ENCODE measurements around the gene RBM5.

The RBM5 gene

DNA sequence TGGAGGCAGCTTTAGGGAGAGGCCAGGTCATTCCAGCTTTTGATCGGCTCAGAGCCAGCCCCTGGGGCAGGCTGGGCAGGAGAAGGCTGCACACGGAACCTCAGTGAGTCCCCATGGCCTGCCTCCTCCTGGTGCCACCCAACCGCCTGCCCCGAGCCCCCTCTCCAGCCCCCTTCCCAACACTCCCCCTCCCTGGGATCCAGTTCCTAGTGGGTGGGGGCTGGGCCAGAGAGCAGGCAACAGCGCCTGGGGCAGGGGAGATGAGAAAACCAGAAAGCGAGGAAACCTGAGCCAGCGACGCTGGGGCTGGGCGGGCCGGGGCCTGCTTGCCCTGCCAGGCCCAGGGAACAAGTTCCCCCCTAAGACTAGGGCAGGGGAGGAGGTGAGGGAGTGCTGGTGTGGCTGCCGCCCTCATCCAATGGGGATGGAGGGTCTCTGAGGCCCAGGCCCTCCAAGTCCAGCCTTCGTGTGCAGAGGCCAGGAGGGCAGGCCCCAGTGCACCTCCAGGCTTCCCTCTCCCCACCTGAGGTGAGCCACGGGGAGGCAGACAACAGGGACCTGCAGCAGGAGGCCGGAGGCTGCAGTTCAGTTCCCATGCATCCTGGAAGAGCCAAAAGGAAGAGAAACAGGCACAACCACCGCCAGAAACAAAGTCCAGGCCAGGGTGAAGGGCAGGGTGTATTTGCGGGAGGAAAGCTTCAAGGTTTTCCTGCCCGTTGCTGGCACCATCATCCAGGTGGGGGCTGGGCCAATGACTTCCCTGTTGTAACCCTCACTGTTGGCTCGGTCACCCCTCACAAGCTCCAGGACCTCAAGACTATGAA lies 62.4 kb downstream of the RBM5 start:
- H3K36me3 ChIP-seq (ENCODE audit: control insufficient read depth in 2 of 2, insufficient read depth in 2 of 2, low read length in 2 of 2): no peaks in the 10 kb centered on the region
- peaks cover 0 to 4% of the 10 kb centered on the region in 2 donors for H3K27me3 ChIP-seq (ENCODE audit: control insufficient read depth in 2 of 2, insufficient read depth in 2 of 2, low read length in 2 of 2)
- H3K4me1 ChIP-seq (ENCODE audit: control insufficient read depth in 2 of 2, insufficient read depth in 2 of 2, low read length in 2 of 2): peaks cover 10 to 15% of the 10 kb centered on the region in 2 donors
- H3K4me3 ChIP-seq (ENCODE audit: low read length in 2 of 2): no peak overlapping the region
- no peak overlapping the region for H3K27ac ChIP-seq (ENCODE audit: low read depth in 2 of 2, low read length in 2 of 2)
- no peaks in the 10 kb centered on the region for H3K9me3 ChIP-seq (ENCODE audit: control insufficient read depth in 2 of 2, low read length in 2 of 2)
- no peak overlapping the region for H3K9ac ChIP-seq (ENCODE audit: low read depth in 1 of 2, low read length in 2 of 2)

DNA sequence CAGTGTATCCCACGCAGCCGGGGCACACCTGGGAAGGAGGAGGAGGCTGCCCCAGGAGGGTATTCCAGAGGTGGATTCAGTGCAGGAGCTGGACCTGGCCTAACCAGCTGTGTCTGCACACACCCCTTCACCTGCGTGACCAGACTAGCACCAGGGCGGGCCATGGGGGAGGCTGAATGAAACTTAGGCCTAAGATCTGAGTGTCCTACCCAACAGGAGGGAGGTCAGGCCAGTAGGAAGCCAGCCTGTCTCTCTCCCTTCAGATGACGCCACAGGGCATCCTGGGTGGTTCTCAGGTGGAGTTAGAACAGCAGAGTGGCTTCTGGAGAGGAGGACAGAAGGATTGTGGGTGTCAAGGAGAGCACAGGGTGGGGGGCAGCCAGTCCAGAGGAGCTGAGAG lies 63.0 kb downstream of the RBM5 start:
- H3K36me3 ChIP-seq (ENCODE audit: control insufficient read depth in 2 of 2, insufficient read depth in 2 of 2, low read length in 2 of 2): no peaks in the 10 kb centered on the region
- H3K9me3 ChIP-seq (ENCODE audit: control insufficient read depth in 2 of 2, low read length in 2 of 2): no peaks in the 10 kb centered on the region
- H3K4me3 ChIP-seq (ENCODE audit: low read length in 2 of 2): no peak overlapping the region
- H3K27ac ChIP-seq (ENCODE audit: low read depth in 2 of 2, low read length in 2 of 2): no peak overlapping the region
- no peak overlapping the region for H3K9ac ChIP-seq (ENCODE audit: low read depth in 1 of 2, low read length in 2 of 2)
- H3K27me3 ChIP-seq (ENCODE audit: control insufficient read depth in 2 of 2, insufficient read depth in 2 of 2, low read length in 2 of 2): peaks cover 0 to 5% of the 10 kb centered on the region in 2 donors
- H3K4me1 ChIP-seq (ENCODE audit: control insufficient read depth in 2 of 2, insufficient read depth in 2 of 2, low read length in 2 of 2): peaks cover 16 to 18% of the 10 kb centered on the region in 2 donors

DNA sequence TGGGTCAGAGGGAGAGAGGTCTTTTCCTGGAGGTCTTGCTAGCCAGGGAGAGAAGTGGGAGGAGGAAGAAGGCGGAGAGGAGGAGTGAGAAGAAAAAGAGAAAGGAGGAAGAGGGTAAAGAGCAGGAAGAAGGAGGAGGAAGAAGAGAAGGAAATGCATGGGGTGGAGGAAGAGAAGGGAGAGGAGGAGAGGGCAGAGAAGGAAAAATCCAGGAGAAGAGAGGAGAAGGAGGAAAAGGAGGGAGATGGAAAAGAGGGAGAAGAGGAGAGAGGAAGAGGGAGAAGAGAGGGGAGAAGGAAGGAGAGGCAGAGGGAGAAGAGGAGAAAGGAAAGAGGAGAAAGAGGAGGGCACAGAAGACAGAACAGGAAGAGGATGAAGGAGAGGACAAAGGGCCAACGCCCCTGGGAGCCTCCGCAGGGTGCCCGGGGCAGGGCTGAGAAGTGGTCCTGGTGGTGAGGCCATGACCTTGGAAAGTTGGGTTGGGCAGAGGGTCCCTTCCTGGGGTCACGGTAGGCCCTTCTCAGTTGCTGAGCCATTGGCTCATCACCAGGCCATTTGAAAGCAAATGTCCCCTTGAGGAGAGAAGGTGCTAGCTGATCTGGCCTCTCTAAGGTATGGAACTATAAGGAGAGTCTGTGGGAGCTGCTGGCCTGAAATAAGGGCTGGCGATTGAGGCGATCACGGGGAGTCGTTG lies 65.2 kb downstream of the RBM5 start:
- peak overlapping the region; percentile 48 for H3K4me3 ChIP-seq (ENCODE audit: low read length in 2 of 2)
- no peak overlapping the region for H3K27ac ChIP-seq (ENCODE audit: low read depth in 2 of 2, low read length in 2 of 2)
- peaks cover 0 to 5% of the 10 kb centered on the region in 2 donors for H3K27me3 ChIP-seq (ENCODE audit: control insufficient read depth in 2 of 2, insufficient read depth in 2 of 2, low read length in 2 of 2)
- no peaks in the 10 kb centered on the region for H3K9me3 ChIP-seq (ENCODE audit: control insufficient read depth in 2 of 2, low read length in 2 of 2)
- H3K9ac ChIP-seq (ENCODE audit: low read depth in 1 of 2, low read length in 2 of 2): peak overlapping the region; percentile 31 to 32
- no peaks in the 10 kb centered on the region for H3K36me3 ChIP-seq (ENCODE audit: control insufficient read depth in 2 of 2, insufficient read depth in 2 of 2, low read length in 2 of 2)
- peaks cover 19 to 21% of the 10 kb centered on the region in 2 donors for H3K4me1 ChIP-seq (ENCODE audit: control insufficient read depth in 2 of 2, insufficient read depth in 2 of 2, low read length in 2 of 2)

DNA sequence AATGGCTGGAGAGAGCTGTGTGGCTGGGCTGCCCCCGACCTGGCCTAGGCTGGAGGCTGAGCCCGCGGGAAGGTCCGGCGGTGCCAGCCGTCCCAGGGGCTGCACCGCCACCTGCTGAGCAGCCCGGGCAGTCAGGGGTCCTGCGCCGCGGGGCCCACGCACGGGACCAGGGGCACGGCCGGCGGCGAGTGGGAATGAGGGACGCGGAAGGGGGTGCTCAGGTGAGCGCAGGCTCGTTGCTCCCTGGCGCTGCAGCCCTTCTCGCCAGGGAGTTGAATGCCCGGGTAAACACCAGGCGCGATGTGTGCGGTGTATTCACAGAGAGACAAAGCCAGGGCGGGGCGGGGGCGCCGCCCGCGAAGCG lies 65.7 kb downstream of the RBM5 start:
- H3K9ac ChIP-seq (ENCODE audit: low read depth in 1 of 2, low read length in 2 of 2): peak overlapping the region; percentile 31 to 32
- no peaks in the 10 kb centered on the region for H3K9me3 ChIP-seq (ENCODE audit: control insufficient read depth in 2 of 2, low read length in 2 of 2)
- H3K27me3 ChIP-seq (ENCODE audit: control insufficient read depth in 2 of 2, insufficient read depth in 2 of 2, low read length in 2 of 2): peaks cover 0 to 5% of the 10 kb centered on the region in 2 donors
- H3K27ac ChIP-seq (ENCODE audit: low read depth in 2 of 2, low read length in 2 of 2): no peak overlapping the region
- H3K36me3 ChIP-seq (ENCODE audit: control insufficient read depth in 2 of 2, insufficient read depth in 2 of 2, low read length in 2 of 2): no peaks in the 10 kb centered on the region
- peak overlapping the region; percentile 48 for H3K4me3 ChIP-seq (ENCODE audit: low read length in 2 of 2)
- H3K4me1 ChIP-seq (ENCODE audit: control insufficient read depth in 2 of 2, insufficient read depth in 2 of 2, low read length in 2 of 2): peaks cover 22 to 24% of the 10 kb centered on the region in 2 donors

DNA sequence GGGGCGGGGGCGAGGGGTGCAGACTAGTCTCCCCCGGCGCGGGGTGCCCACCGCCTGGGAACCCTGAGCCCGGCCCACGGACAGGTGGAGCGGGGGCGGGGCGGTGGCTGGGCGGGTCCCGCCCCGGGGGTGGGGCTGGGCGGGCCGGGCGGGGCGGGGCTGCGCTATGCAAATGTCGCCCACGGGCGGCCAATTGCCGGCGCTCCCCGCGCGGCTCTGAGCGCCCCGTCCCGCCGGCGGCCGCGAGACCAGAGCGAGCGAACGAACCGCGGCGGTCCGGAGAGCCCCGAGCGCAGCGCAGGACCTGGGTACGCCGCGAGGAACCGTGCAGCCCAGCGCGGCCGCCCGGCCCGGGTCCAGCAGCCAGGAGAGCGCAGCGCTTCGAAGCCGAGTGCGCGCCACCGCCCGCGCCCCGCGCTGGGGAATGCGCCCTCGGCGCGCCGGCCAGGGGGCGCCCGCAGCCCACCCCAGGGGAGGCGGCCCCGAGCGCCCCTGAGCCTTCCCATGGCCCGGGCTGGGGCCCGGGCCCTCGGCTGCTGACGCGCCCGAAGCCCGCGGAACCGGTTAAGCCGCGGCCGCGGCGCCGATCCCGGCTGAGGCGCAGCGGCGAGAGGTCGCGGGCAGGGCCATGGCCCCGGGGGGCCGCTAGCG lies 66.2 kb downstream of the RBM5 start, which contains the start of gene SEMA3F:
TSS of gene SEMA3F (plus strand) at position 485 of the 651 bp plus-strand sequence. CDS start 4,299 bp downstream, outside the sequence.
- Histone ChIP-seq H3K4me1 (ENCODE audit: control insufficient read depth in 2 of 2, insufficient read depth in 2 of 2, low read length in 2 of 2) (peaks cover 24 to 26% of the 10 kb centered on the region in 2 donors), H3K9ac (ENCODE audit: low read depth in 1 of 2, low read length in 2 of 2) (peak within 1 kb of the TSS; percentile 73 to 79), H3K9me3 (ENCODE audit: control insufficient read depth in 2 of 2, low read length in 2 of 2) (no peaks in the 10 kb centered on the region)

DNA sequence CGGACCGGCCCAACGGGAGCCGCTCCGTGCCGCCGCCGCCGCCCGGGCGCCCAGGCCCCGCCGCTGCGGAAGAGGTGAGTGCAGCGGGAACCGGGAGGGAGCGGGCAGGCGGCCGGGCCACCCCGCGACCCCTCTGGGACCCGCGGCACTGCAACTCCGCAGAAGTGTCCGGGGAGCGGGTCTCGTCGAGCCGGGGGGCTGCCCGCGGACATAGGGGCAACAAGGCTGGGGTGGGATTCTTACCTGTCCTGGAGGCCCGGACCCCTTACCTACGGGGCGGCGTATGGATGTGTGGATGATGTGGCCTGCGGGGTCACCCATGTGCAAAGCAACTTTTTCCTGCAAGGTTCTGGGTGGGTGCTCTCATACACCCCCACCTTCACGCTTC lies 66.8 kb downstream of the RBM5 start:
- Histone ChIP-seq H3K27me3 (ENCODE audit: control insufficient read depth in 2 of 2, insufficient read depth in 2 of 2, low read length in 2 of 2) (peaks cover 0 to 5% of the 10 kb centered on the region in 2 donors), H3K9ac (ENCODE audit: low read depth in 1 of 2, low read length in 2 of 2) (peak overlapping the region; percentile 73 to 79), H3K27ac (ENCODE audit: low read depth in 2 of 2, low read length in 2 of 2) (peak overlapping the region; percentile 18 to 65), H3K36me3 (ENCODE audit: control insufficient read depth in 2 of 2, insufficient read depth in 2 of 2, low read length in 2 of 2) (no peaks in the 10 kb centered on the region), H3K4me1 (ENCODE audit: control insufficient read depth in 2 of 2, insufficient read depth in 2 of 2, low read length in 2 of 2) (peaks cover 24 to 32% of the 10 kb centered on the region in 2 donors), H3K4me3 (ENCODE audit: low read length in 2 of 2) (peak overlapping the region; percentile 65 to 71), H3K9me3 (ENCODE audit: control insufficient read depth in 2 of 2, low read length in 2 of 2) (no peaks in the 10 kb centered on the region)

More for the DNA sequence above, 66.2 kb downstream of the RBM5 start, which contains the start of gene SEMA3F:
- Histone ChIP-seq H3K36me3 (ENCODE audit: control insufficient read depth in 2 of 2, insufficient read depth in 2 of 2, low read length in 2 of 2) (no peaks in the 10 kb centered on the region), H3K27ac (ENCODE audit: low read depth in 2 of 2, low read length in 2 of 2) (peak within 1 kb of the TSS; percentile 65 to 71), H3K4me3 (ENCODE audit: low read length in 2 of 2) (peak within 1 kb of the TSS; percentile 65 to 71), H3K27me3 (ENCODE audit: control insufficient read depth in 2 of 2, insufficient read depth in 2 of 2, low read length in 2 of 2) (peaks cover 0 to 5% of the 10 kb centered on the region in 2 donors)

DNA sequence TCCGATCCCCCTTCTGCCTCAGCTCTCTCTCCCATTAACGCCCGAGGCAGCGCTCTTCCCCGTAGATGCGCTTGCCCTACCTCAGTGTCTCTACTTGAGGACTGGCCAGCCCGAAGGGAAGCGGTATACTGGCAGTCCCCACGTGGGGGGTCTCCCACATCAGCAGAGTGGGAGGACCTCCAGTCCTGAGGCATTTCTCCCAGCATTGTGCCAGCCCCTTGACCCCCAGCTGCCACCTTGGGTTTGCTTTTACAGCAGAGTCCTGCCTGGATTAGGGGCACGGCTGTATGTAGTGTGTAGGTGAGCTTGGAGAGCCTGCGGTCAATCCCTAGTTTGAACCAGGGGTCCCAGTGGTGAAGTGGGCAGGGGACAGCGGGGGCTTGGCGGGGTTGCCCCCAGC lies 67.2 kb downstream of the RBM5 start:
- Histone ChIP-seq H3K27me3 (ENCODE audit: control insufficient read depth in 2 of 2, insufficient read depth in 2 of 2, low read length in 2 of 2) (peaks cover 0 to 5% of the 10 kb centered on the region in 2 donors), H3K27ac (ENCODE audit: low read depth in 2 of 2, low read length in 2 of 2) (peak overlapping the region; percentile 18 to 65), H3K9ac (ENCODE audit: low read depth in 1 of 2, low read length in 2 of 2) (peak overlapping the region; percentile 73 to 79), H3K4me1 (ENCODE audit: control insufficient read depth in 2 of 2, insufficient read depth in 2 of 2, low read length in 2 of 2) (peaks cover 25 to 36% of the 10 kb centered on the region in 2 donors), H3K4me3 (ENCODE audit: low read length in 2 of 2) (peak overlapping the region; percentile 65 to 71), H3K9me3 (ENCODE audit: control insufficient read depth in 2 of 2, low read length in 2 of 2) (no peaks in the 10 kb centered on the region), H3K36me3 (ENCODE audit: control insufficient read depth in 2 of 2, insufficient read depth in 2 of 2, low read length in 2 of 2) (no peaks in the 10 kb centered on the region)

DNA sequence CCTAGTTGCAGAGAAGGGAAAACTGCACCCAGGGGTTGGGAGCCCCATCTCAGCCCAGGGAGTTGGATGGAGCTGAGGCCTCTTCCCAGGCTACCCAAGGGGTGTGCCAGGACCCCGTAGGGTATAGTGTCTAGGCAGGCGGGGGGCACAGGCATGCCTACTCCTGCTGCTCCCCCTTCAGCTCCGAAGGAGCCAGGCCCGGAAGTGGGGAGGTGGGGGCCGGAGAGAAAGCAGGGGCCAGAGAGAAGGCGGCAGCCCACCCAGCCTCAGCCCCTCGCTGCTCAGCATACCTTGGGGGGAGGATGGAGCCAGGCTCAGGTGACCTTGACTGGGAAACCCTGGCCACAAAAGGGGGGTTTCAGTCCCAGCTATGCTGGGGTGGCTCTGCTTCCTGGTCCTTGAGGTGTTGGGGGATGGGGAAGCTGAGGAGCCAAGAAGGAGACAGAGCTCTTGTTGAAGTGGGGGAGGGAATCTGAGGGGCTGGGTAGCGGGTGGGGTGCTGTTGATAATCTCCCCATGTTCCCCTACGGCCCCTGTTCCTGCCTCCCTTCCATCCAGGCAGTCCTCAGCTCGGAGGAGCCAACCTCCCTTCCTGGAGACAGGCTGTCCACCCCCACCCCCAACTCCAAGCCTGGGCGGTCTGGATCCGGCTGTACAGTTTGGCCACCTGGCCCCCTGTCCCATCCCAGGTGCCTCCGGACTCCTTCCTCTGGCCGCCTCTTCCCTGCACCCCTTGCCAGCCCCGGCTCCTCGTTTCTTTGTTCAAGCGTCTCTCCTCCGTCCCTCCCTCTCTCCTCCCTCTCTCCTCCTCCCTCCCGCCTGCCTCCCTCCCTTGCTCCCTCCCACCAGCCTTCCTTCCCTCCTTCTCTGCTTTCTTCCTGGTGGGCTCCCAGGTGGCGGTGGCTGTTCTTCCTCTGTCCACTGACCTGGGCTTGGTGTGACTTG lies 68.1 kb downstream of the RBM5 start:
- Histone ChIP-seq H3K27ac (ENCODE audit: low read depth in 2 of 2, low read length in 2 of 2) (peak overlapping the region; percentile 63 to 65), H3K4me1 (ENCODE audit: control insufficient read depth in 2 of 2, insufficient read depth in 2 of 2, low read length in 2 of 2) (peaks cover 30 to 42% of the 10 kb centered on the region in 2 donors), H3K9me3 (ENCODE audit: control insufficient read depth in 2 of 2, low read length in 2 of 2) (no peaks in the 10 kb centered on the region), H3K36me3 (ENCODE audit: control insufficient read depth in 2 of 2, insufficient read depth in 2 of 2, low read length in 2 of 2) (no peaks in the 10 kb centered on the region), H3K27me3 (ENCODE audit: control insufficient read depth in 2 of 2, insufficient read depth in 2 of 2, low read length in 2 of 2) (peaks cover 0 to 5% of the 10 kb centered on the region in 2 donors), H3K9ac (ENCODE audit: low read depth in 1 of 2, low read length in 2 of 2) (peak overlapping the region; percentile 73 to 79), H3K4me3 (ENCODE audit: low read length in 2 of 2) (peak overlapping the region; percentile 65 to 71)

DNA sequence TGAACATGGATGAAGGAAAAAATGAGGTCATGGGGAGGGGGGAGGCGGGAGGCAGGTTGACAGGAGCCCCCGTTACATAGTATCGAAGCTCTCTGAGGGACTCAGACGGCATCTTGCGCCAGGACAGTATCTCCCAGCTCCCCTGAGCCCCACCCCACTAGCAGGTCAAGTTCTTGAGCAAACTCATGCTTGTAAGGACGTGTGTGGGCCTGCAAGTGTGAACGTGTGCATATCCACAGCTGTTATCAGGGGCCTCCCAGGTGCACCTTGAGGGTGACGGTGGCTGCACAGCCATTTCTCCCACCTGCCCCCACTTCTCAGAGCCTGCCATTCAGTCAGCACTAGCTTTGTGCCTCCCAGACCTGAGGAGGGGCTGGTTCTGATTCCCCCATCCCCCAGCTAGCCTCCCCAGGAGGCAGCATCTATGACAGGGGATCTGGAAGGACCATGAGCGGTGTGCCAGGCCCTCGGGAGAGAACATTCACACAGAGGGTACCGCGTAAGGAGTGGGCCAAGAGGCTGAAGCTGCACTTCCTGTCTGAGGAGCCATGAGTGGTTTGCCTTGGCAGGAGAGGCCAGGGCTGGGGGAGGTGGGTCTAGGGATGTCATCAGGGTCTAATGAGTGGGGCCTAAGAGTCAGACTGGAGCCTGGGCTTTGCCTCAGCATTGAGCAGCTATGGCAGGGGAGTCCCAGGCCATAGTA lies 69.3 kb downstream of the RBM5 start:
- H3K36me3 ChIP-seq (ENCODE audit: control insufficient read depth in 2 of 2, insufficient read depth in 2 of 2, low read length in 2 of 2): no peaks in the 10 kb centered on the region
- peaks cover 0 to 5% of the 10 kb centered on the region in 2 donors for H3K27me3 ChIP-seq (ENCODE audit: control insufficient read depth in 2 of 2, insufficient read depth in 2 of 2, low read length in 2 of 2)
- H3K4me3 ChIP-seq (ENCODE audit: low read length in 2 of 2): no peak overlapping the region

More for the DNA sequence above, 69.3 kb downstream of the RBM5 start:
- H3K27ac ChIP-seq (ENCODE audit: low read depth in 2 of 2, low read length in 2 of 2): no peak overlapping the region
- H3K9ac ChIP-seq (ENCODE audit: low read depth in 1 of 2, low read length in 2 of 2): no peak overlapping the region
- no peaks in the 10 kb centered on the region for H3K9me3 ChIP-seq (ENCODE audit: control insufficient read depth in 2 of 2, low read length in 2 of 2)
- H3K4me1 ChIP-seq (ENCODE audit: control insufficient read depth in 2 of 2, insufficient read depth in 2 of 2, low read length in 2 of 2): peaks cover 36 to 54% of the 10 kb centered on the region in 2 donors

All from mucosa of rectum (tissue), 2 donors.